Kidney (tissue), 14 donors: ENCODE results near the gene EGLN2. TPM values are rescaled to one million over a fixed set of nuclear protein-coding genes. Genes with fewer than 3 reads are reported as not detected.

Experiments used
- DNase-seq, 5 donors: peaks; one replicate each; pipeline ENCODE4 v3.0.0-alpha.2; 2013 to 2020
- FAIRE-seq: peaks from 2 replicates; lab custom pipeline; 2012; peaks lifted over from hg19 to GRCh38; lab: Jason Lieb, UNC
- H3K27ac ChIP-seq, 2 donors: one replicate each; pipeline ENCODE4 v1.7.0; 2013; ENCODE audit warnings: low read depth in 2 of 2, low read length in 2 of 2, inconsistent platforms in 1 of 2
- H3K27me3 ChIP-seq: one replicate; pipeline ENCODE4 v1.7.1; 2013; ENCODE audit warnings: low read length, inconsistent platforms; ENCODE audit not compliant: control insufficient read depth, insufficient read depth
- H3K36me3 ChIP-seq, 3 donors: one replicate each; pipeline versions ENCODE4 v1.7.0 to v1.7.1; 2013; ENCODE audit warnings: low read length in 3 of 3, control low read depth in 1 of 3, inconsistent platforms in 1 of 3; ENCODE audit not compliant: insufficient read depth in 3 of 3, control insufficient read depth in 2 of 3
- H3K4me1 ChIP-seq, 3 donors: one replicate each; pipeline versions ENCODE4 v1.7.0 to v1.7.1; 2013; ENCODE audit warnings: low read length in 3 of 3, inconsistent platforms in 1 of 3, low read depth in 1 of 3; ENCODE audit not compliant: control insufficient read depth in 2 of 3, insufficient read depth in 2 of 3
- H3K4me3 ChIP-seq, 3 donors: one replicate each; pipeline versions ENCODE4 v1.7.0 to v1.8.1; 2013; ENCODE audit warnings: low read length in 3 of 3, control low read depth in 1 of 3, inconsistent platforms in 1 of 3
- H3K9ac ChIP-seq, 3 donors: one replicate each; pipeline versions ENCODE4 v1.7.0 to v1.7.1; 2013; ENCODE audit warnings: low read length in 3 of 3, control low read depth in 1 of 3, inconsistent platforms in 1 of 3
- H3K9me3 ChIP-seq, 3 donors: one replicate each; pipeline versions ENCODE4 v1.7.0 to v1.7.1; 2013; ENCODE audit warnings: low read length in 3 of 3, control low read depth in 1 of 3, inconsistent platforms in 1 of 3; ENCODE audit not compliant: control insufficient read depth in 2 of 3, insufficient read depth in 1 of 3
- intact Hi-C: fragments of 100-400 bp; cut with DNase I; formaldehyde crosslinking; loops from one replicate; pipeline ENCODE4 v1.11.1; 2022
- polyA plus RNA-seq: library from polyadenylated mRNA; stranded (reverse); fragments of 350-450 nt; fragmentation: Illumina TruSeq; extraction: RNeasy Lipid Tissue Mini Kit (QIAGEN cat#74804); gene quantifications from one replicate; pipeline ENCODE4 v1.2.3, GENCODE V29; 2014; ENCODE audit warnings: low read depth, low replicate concordance; ENCODE audit not compliant: insufficient read depth
- total RNA-seq: library from RNA; stranded (reverse); fragmentation: NEBNext Ultra II Directional; extraction: Animal tissue kit (Norgen Biotek cat#: 25700); gene quantifications from one replicate; pipeline ENCODE4 v1.2.1, GENCODE V29; 2021
- TF ChIP-seq, protein P1 (sequence below): IDR thresholded peaks from 3 replicates; pipeline ENCODE4 v1.5.1; 2012; ENCODE audit warnings: mild to moderate bottlenecking, moderate library complexity, borderline replicate concordance; ENCODE audit not compliant: insufficient read depth; ENCODE audit errors: extremely low read depth
- donor health status: control.
- donor health status: control.
- donor health status: control.
- donor health status: control.
- donor health status: control.
- donor health status: DM: yes; HTN: yes; CAD: no.
- donor health status: Normal renal cell carcinoma (clear cell type).

The EGLN2 gene
- total and polyA plus RNA-seq, 2 donors from 2014 or later: 96.0 to 96.3 TPM

DNA sequence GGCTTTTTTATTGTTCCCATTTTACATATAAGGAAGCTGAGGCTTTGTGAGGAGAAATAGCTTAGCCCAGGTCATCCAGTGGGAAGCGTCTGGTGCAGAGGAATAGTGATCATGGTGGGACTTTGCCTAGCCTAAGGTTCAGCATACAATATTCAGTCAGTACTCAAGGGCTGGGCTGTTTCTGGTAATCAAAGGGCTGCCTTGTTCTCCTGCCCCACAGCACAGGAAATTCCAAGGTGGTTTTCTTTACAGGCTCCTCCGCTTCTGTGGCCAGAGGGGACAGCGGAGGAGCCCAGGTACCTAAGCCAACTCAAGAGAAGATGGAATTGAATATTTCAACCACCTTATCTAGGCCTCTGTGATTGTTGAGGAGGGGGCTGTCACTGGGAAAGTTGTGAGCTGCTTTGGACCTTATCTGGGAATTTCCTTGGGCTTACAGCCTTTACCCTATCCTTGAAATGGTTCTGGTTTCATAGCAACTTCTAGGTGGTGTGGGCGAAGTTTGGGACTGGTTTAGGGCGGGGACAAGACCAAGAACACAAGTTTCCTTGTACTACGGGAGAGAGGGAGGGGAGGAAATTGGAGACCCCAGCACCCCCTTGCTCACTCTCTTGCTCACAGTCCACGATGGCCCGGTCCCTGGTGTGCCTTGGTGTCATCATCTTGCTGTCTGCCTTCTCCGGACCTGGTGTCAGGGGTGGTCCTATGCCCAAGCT, 23.9 kb upstream of the EGLN2 start, which contains the start of gene MIA:
TSS of gene MIA (plus strand) at position 606 of the 716 bp plus-strand sequence. CDS start at position 628, 22 bp downstream.
- no peak for FAIRE-seq
- Histone ChIP-seq H3K36me3 (no peaks in the 10 kb centered on the region), H3K27me3 (no peaks in the 10 kb centered on the region), H3K4me3 (no peak within 1 kb of the TSS), H3K27ac (no peak within 1 kb of the TSS), H3K9ac (no peak within 1 kb of the TSS), H3K4me1 (peaks cover 0 to 10% (median 10%) of the 10 kb centered on the region in 3 donors), H3K9me3 (no peaks in the 10 kb centered on the region)
- no peak for DNase-seq
- intact Hi-C loops: no loop called here
- TF ChIP-seq, protein P1, sequence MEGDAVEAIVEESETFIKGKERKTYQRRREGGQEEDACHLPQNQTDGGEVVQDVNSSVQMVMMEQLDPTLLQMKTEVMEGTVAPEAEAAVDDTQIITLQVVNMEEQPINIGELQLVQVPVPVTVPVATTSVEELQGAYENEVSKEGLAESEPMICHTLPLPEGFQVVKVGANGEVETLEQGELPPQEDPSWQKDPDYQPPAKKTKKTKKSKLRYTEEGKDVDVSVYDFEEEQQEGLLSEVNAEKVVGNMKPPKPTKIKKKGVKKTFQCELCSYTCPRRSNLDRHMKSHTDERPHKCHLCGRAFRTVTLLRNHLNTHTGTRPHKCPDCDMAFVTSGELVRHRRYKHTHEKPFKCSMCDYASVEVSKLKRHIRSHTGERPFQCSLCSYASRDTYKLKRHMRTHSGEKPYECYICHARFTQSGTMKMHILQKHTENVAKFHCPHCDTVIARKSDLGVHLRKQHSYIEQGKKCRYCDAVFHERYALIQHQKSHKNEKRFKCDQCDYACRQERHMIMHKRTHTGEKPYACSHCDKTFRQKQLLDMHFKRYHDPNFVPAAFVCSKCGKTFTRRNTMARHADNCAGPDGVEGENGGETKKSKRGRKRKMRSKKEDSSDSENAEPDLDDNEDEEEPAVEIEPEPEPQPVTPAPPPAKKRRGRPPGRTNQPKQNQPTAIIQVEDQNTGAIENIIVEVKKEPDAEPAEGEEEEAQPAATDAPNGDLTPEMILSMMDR: no peak

DNA sequence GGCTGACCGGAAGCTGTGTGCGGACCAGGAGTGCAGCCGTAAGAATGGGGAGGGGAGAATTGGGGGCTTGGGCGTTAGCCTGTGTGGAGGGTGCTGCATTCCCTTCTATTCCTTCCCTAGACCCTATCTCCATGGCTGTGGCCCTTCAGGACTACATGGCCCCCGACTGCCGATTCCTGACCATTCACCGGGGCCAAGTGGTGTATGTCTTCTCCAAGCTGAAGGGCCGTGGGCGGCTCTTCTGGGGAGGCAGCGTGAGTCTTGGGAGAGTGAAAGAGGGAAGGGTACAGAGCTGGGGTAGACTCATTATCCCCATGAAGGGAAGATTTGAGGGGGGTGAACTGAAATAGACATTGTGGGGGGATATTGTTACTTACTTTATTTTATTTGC, 23.4 kb upstream of the EGLN2 start:
- intact Hi-C loops: no loop called here
- no peaks in the 10 kb centered on the region for H3K9me3 ChIP-seq
- DNase-seq (no peak), FAIRE-seq (no peak)
- H3K36me3 ChIP-seq: no peaks in the 10 kb centered on the region
- TF ChIP-seq, protein P1: no peak
- H3K4me3 ChIP-seq: no peak overlapping the region
- no peak overlapping the region for H3K9ac ChIP-seq
- H3K4me1 ChIP-seq: peaks cover 0 to 10% (median 10%) of the 10 kb centered on the region in 3 donors
- no peaks in the 10 kb centered on the region for H3K27me3 ChIP-seq
- no peak overlapping the region for H3K27ac ChIP-seq

DNA sequence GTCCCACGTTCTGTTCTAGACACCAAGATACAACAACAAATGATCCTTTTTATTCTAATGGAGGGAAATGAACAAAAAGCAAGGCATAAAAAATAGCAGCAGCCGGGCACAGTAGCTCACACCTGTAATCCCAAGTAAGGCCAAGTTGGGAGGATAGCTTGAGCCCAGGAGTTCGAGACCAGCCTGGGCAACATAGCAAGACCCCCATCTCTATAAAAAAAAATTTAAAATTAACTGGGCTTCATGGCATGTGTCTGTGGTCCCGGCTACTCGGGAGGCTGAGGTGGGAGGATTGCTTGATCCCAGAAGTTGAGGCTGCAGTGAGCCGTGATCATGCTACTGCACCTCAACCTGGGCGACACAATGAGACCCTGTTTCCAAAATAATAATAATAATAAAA, 22.6 kb upstream of the EGLN2 start:
- H3K4me1 ChIP-seq: peaks cover 0 to 10% (median 10%) of the 10 kb centered on the region in 3 donors
- no peak overlapping the region for H3K27ac ChIP-seq
- H3K9ac ChIP-seq: no peak overlapping the region
- TF ChIP-seq, protein P1: no peak
- no peaks in the 10 kb centered on the region for H3K27me3 ChIP-seq
- intact Hi-C loops: no loop called here
- DNase-seq: no peak
- no peak overlapping the region for H3K4me3 ChIP-seq
- H3K36me3 ChIP-seq: no peaks in the 10 kb centered on the region
- H3K9me3 ChIP-seq: no peaks in the 10 kb centered on the region
- FAIRE-seq: no peak
